Cerebellar cortex (tissue), 1 donor: Measurements from ENCODE around the gene GSTM1.
"Not testable (repeated sequence)": the region's sequence is repeated elsewhere in the genome, so short reads cannot be mapped to it uniquely, and the experiment has no call there.

Experiments
- DNase-seq: peaks from one replicate; pipeline ENCODE4 v3.0.0-alpha.2; 2015; ENCODE audit warnings: low spot score

Gene GSTM1

DNA sequence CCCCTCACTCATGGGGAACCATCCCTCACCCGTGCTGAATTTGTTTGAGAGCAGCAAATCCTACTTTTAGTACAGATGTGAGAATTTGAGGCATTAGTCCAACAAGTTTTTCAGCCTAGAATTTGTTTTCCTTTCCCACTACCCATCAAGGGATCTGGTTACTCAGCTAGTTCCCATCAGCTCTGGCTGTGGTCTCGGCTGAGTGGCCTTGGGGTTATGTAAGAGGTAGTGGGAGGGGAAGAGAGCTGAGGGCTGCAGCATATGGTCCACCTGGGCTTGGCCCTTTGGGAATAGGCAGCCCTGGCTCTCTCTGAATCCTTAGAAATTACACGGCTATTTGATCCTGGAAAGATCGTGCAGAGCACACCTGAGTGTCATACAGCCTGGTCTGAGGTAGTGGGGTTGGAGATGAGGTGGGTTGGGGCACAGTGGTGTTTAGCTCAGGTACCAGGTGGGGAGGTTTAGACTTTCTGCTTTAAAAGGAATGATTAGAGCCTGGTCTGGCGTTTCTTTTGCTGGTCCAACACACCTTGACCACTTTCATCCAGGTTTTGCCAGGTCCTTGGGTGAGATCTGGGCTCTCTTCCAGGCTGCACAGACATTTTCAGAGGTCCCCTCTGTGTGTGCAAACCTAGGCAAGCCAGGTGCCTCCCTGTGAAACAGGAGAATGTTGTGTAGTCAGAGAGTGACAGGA lies 27.5 kb upstream of the GSTM1 start:
- peak; percentile 88 for DNase-seq

DNA sequence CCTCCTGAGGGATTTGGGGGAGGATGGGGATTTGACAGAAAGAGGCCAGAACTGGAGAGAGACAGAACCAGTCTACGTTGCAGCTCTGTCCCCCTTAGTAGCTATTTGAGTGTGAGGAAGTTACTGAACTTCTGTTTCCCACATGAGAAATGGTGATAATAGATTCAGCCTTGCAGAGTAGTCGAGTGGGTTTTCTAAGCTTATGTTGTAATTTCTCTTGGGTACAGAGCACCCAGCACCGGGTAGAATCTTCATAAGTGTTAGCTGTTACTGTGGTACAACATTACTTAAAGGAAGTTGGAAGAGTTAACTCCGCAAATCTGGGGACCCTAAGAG lies 27.0 kb upstream of the GSTM1 start:
- not testable (repeated sequence) for DNase-seq

DNA sequence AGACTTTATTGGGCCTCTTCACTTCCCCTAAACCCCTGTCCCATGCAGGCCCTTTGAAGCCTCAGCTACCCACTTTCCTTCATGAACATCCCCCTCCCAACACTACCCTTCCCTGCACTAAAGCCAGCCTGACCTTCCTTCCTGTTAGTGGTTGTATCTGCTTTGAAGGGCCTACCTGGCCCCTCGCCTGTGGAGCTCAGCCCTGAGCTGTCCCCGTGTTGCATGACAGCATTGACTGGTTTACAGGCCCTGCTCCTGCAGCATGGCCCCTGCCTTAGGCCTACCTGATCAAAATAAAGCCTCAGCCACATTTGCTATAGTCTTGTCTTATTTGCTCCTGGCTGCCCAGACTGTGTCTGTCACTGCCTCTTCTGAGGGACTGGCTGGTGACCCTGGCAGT lies 26.2 kb upstream of the GSTM1 start:
- DNase-seq, result no peak

DNA sequence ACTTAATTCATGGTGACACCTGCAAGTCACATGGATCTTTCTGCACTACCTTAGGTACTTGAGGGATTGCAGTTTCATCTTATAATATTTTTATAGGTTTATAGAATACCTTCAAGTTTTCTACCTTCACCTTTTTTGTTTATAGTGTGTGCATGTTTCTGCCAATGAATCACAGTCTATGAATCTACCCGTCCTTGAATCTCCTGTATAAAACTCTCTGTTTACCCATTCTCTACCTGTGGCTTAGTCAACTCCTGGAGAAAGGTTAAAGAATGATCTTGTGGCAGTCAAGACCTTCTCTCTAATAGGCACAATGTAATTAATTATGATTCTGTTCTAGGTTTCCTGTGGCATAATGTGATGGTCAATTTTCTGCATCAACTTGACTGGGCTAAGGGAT lies 22.9 kb upstream of the GSTM1 start:
- no peak for DNase-seq

DNA sequence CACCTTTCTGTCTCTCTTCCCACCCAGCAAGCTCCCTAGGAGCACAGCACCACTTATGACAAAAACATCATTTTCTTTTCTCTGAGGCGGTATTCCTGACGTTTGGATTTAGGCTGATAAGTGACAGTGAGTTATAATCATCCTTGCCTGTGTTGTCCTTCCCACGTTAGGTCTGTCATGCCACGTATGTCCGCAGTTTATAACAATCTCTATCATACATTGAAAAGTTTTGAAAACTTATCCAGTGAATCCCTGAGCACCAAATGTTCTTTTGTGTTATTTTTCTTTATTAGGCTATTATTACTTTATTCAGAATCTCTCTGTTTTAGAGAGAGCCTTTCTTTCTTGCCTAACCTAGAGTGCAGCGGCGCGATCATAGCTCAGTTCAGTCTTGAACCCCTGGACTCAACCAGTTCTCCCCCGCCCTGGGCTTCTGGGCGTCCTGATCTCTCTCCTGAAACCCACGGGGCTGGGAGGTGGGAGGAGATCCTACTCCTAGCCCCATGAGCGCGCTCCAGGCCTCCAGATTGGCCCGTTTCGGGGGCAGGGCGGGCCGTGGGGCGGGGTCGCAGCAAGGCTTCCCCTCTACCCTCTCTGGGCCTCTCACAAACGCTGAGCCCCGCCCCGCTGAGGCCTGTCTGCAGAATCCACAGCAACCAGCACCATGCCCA lies 20.0 kb upstream of the GSTM1 start, which contains the start of gene GSTM2:
GSTM2 (plus strand) TSS at position 606 of the 671 bp plus-strand sequence; CDS start at position 665, 59 bp downstream.
- peak; percentile 70 for DNase-seq

DNA sequence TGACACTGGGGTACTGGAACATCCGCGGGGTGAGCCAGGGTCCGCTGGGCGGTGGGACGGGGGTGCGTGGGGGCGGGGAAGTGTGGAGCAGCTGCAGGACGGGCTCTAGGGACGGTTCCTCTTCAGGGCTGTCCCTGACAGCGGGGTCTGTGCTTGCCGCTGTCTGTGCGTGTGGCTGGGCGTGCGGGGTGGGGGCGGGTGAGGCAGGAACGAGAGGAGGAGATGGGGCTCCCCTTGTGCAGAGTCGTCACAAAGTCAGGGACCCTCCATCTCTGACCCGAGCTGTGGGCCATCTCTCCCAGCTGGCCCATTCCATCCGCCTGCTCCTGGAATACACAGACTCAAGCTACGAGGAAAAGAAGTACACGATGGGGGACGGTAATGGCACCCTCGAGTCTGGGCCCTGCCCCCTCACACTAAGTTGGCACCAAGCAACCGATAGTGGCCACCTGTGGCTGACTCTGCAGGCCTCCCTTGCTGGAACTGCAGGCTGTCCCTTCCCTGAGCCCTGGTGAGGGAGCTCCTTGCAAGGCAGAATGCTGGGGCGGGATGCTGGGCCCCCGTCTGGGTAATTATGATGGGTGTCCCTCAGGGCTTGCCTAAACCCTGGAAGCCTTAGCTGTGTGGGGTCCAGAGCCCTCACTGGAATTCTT lies 19.4 kb upstream of the GSTM1 start:
- no peak for DNase-seq

DNA sequence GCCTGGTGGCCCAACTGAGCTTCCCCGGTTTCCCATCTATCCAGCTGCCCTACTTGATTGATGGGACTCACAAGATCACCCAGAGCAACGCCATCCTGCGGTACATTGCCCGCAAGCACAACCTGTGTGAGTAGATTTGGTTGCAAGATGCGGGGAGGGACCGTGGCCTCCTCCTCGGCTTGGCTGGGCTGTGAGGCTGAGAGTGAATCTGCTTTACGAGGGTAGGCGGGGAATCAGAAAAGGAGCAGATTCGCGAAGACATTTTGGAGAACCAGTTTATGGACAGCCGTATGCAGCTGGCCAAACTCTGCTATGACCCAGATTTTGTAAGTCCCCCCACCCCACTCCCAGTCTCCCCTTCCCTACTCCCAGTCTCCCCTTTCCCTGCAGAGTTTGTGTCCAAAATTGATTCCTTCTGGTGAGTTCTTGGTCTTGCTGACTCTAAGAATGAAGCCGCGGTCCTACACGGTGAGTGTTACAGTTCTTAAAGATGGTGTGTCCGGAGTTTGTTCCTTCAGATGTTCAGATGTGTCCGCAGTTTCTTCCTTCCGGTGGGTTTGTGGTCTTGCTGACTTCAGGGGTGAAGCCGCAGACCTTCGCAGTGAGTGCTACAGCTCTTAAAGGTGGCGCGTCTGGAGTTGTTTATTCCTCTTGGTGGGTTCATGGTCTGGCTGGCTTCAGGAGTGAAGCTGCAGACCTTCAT lies 18.2 kb upstream of the GSTM1 start:
- DNase-seq, result no peak

DNA sequence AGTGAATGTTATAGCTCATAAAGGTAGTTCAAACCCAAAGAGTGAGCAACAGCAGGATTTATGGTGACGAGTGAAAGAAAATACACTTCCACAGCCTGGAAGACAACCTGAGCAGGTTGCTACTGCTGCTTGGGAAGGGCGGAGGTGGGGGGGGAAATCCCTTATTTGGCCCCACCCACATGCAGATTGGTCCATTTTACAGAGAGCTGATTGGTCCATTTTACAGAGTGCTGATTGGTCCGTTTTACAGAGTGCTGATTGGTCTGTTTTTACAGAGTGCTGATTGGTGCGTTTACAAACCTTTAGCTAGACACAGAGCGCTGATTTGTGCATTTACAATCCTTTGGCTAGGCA lies 17.7 kb upstream of the GSTM1 start:
- DNase-seq, result not testable (repeated sequence)

DNA sequence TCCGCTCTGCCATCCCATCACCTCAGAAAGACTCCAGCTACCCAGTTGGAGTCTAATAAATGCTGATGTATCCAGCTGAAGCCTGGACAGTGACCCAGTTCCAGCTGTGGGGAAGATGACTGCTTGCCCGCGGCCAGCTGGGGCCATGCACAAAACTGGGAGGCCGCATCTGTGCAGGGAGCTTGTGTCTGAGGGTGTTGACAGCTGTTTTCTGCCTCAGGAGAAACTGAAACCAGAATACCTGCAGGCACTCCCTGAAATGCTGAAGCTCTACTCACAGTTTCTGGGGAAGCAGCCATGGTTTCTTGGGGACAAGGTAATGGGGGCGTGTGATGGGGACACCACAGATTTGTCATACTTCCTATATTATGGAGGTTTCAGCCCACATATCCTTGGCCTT lies 16.6 kb upstream of the GSTM1 start:
- DNase-seq, result no peak

DNA sequence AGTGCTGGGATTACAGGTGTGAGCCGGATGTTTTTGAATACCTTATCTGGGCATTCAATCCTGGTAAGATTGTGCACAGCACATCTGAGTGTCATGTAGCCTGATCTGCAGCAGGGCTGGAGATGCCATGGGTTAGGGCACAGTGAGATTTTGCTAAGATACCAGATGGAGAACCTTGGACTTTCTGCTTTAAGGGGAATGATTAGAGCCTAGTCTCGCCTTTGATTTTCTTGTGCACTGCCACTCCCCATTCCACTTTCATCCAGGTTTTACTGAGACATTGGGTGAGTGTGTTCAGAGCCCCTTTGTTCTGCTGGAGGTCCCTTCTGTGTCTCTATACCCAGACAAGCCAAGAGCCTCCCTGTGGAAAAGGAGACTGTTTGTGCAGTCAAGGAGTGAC lies 13.8 kb upstream of the GSTM1 start:
- not testable (repeated sequence) for DNase-seq

DNA sequence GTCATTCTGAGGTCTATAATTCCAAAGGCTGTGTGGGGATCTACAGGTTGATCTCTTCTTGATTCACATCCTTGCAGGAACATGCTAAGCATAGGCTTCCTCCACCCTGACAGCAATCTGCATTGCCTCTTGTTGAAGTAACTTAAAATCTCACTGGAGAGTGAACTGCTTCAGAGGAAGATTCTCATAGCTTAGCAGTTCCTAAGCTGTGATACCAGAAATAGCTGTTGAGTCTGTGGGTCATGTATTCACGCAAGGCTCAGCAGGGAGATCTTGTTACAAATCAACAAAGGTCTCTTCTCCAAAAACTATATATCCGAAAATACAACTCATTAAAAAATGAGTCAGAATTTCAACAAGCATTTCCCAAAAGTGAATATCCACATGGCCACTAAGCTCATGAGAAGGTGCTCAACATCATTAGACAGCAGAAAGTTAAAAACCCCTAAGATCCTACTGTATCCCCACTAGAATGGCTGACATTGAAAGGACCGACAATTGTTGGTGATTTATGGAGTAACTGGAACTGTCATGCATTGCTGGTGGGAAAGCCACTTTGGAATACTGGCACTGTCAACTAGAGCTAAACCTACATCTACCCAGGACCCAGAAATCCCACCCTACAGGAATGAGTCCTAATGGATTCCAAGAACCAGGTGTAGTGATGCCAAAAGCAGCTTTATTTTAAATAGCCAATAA lies 10.8 kb upstream of the GSTM1 start:
- peak; percentile 0 for DNase-seq

DNA sequence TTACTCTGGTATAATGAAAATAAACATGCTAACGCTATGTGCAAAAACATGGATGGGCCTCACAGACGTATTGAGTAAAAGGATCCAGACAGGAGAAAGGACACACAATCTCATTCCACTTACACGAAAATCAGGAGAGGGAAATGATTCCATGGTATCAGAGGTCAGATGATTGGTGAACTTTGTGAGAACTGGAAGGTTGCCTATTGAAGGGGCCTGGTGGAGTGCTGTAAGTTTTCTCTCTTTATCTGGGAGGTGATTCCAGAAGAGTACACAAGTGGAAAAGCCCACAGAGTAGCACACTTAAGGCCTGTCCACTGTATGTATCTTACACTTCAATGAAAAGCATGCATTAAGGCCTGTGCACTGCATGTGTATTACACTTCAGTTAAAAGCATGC lies 10.2 kb upstream of the GSTM1 start:
- no peak for DNase-seq

DNA sequence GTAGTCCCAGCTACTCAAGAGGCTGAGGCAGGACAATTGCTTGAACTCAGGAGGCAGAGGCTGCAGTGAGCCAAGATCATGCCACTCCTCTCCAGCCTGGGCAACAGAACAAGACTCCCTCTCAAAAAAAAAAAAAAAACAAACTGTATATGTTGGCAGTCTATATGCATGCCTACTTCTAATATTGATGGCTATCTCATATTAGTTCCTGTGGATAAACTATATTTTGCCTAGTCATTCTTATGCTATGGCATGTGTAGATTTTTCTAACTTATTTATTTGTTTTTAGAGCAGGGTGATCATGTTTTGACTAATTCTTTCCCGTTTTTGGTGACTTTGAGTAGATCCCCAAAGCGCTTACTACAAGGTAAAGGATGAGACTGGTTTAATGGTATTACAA lies 9.0 kb upstream of the GSTM1 start:
- DNase-seq, result not testable (repeated sequence)

DNA sequence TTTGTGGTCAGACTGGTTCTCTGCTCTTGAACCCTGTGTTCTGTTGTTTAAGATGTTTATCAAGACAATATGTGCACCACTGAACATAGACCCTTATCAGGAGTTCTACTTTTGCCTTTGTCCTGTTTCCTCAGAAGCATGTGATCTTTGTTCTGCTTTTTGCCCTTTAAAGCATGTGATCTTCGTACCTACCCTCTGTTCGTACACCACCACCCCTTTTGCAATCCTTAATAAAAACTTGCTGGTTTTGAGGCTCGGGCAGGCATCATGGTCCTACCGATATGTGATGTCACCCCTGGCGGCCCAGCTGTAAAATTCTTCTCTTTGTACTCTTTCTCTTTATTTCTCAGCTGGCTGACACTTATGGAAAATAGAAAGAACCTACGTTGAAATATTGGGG lies 2.8 kb upstream of the GSTM1 start:
- DNase-seq, result not testable (repeated sequence)

DNA sequence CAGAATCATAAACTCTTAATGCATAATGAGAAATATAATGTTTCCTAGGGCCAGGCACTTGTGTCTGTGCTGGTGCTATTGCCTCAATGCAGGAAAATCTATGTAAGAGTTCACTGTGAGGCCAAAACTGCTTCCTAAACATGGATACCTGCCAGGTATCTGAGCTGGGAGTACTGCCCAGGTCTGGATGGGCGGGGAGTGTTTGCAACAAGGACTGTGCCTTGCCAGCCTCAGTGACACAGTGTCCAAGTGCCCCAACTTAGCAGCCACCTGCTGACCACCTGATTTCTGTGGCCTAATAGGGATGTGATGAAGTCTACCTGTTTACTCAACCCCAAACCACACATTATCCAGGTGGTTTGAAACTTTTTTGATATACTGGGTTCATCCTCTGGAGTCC lies 2.2 kb upstream of the GSTM1 start:
- not testable (repeated sequence) for DNase-seq

DNA sequence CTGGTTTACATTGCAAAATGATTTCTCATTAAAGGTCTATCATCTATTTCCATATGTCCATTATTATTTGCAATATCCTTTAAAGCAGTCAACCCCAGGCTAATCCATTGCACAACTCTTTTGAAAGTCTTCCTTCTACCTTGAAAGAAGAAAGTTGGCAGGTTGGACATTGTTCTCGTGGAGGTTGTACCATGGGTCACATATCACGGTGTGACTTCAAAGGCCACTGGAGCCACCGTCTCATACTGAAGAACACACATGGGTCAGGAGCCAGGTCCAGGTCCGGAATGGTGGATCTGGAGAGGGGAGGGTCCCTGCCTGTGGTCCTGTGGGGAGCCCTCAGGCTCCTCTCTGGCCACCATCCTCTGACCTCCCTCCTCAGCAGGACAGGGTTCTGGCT lies 1.7 kb upstream of the GSTM1 start:
- DNase-seq, result not testable (repeated sequence)

DNA sequence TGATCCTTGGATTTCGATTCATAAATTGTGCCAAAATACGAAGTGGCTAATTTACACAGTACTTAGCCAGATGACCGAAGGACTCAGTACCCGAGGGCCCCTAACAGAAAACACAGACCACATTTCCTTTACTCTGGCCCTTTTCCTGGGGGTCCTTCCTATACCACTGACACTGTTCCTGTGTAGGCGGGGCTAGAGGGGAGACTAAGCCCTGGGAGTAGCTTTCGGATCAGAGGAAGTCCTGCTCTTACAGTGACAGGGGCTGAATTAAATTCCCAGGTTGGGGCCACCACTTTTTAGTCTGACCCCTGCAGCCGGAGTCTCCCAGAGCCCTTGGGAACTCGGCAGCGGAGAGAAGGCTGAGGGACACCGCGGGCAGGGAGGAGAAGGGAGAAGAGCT lies 508 bp upstream of the GSTM1 start:
- not testable (repeated sequence) for DNase-seq

DNA sequence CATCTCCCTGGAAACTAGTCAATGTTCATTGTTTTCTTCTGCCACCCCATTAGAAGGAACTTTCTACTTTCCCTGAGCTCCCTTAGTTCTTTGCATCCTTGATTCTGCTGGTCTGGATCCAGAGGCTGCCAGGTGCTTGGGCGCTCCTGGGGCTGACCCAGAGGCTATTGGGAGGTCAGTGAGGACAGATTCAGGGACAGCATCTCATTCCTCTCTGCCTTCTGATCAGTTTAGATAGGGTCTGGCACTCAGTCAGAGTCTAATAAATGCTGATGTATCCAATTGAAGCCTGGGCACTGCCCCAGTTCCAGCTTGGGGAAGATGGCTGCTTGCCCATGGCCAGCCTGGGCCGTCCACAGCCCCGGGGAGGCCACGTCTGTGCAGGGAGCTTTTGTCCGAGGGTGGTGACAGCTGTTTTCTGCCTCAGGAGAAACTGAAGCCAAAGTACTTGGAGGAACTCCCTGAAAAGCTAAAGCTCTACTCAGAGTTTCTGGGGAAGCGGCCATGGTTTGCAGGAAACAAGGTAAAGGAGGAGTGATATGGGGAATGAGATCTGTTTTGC lies 2.3 kb downstream of the GSTM1 start:
- DNase-seq, result no peak

DNA sequence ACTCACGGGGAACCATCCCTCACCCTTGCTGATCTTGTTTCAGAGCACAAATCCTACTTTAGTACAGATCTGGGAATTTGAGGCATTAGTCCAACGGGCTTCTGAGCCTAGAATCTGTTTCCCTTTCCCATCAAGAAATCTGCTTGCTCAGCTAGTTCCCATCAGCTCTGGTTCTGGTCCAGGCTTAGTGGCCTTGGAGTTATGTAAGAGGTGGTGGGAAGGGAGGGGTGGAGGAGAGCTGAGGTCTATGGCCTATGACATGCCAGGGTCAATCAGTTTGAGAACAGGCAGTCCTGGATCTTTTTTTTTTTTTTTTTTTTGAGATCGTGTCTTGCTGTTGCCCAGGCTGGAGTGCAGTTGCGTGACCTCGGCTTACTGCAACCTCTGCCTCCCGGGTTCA lies 4.1 kb downstream of the GSTM1 start:
- DNase-seq, result no peak

DNA sequence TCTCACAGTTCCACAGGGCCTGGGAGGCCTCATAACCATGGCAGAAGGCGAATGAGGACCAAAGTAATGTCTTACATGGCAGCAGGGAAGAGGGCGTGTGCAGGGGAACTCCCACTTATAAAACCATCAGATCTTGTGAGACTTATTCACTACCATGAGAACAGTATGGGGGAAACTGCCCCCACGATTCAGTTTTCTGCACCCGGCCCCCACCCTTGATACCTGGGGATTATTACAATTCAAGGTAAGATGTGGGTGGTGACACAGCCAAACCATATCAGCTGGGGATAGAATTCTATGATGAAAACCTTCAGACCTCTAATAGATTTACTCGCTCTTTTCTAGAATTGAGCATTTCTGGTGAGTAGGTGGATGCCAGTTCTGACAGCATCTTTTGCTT lies 6.8 kb downstream of the GSTM1 start:
- not testable (repeated sequence) for DNase-seq

DNA sequence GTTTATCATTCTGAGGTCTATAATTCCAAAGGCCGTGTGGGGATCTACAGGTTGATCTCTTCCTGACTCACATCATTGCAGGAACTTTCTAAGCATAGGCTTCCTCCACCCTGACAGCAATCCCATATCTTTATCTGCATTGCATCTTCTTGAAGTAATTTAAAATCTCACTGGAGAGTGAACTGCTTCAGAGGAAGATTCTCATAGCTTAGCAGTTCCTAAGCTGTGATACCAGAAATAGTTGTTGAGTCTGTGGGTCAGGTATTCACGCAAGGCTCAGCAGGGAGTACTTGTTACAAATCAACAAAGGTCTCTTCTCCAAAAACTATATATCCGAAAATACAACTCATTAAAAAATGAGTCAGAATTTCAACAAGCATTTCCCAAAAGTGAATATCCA lies 7.5 kb downstream of the GSTM1 start:
- DNase-seq, result not testable (repeated sequence)

DNA sequence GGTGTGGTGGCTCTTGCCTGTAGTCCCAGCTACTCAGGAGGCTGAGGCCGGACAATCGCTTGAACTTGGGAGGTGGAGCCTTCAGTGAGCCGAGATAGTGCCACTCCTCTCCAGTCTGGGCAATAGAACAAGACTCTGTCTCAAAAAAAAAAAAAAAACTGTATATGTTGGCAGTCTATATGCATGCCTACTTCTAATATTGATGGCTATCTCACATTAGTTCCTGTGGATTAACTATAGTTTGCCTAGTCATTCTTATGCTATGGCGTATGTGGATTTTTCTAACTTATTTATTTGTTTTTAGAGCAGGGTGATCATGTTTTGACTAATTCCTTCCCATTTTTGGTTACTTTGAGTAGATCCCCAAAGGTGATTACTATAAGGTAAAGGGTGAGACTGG lies 9.4 kb downstream of the GSTM1 start:
- no peak for DNase-seq
